A673 (cell line): ENCODE results near the gene DLGAP1.

Experiments
- EZH2 ChIP-seq: fragments of 200-600 bp; sonication (generic); IDR thresholded peaks from 2 replicates; pipeline ENCODE4 v1.6.1; 2017; ENCODE audit warnings: borderline replicate concordance, low read depth, mild to moderate bottlenecking, mixed read lengths, antibody characterized with exemption, low read length; ENCODE audit not compliant: poor library complexity, severe bottlenecking
- TF ChIP-seq, protein P1 (sequence below): fragments of 300-800, 200-600 bp; sonication (generic); conservative IDR thresholded peaks from 2 replicates; pipeline ENCODE4 v1.5.1; 2017; ENCODE audit warnings: low read depth, mild to moderate bottlenecking, antibody characterized with exemption, low read length, moderate library complexity, mixed read lengths

DNA sequence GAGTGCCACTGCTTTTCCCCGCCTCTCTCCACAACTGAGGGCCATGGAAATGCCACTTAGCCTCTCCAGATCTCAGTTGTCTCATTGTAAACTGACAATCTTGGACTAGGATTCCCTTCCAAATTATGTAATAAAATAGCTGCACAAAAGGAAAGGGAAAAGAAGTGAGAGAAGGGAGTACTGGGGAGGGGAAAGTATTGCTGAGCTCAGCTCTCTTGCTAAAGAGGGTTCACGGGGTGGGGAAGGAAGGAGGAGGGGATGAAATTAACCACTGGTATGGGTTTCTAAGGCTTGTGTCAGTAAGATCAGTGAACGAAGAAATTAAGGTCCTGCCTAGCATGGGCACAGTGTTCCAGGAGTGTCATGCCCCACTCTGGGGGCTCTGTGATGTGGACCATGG lies 587.9 kb downstream of the DLGAP1 start:
- TF ChIP-seq, protein P1, sequence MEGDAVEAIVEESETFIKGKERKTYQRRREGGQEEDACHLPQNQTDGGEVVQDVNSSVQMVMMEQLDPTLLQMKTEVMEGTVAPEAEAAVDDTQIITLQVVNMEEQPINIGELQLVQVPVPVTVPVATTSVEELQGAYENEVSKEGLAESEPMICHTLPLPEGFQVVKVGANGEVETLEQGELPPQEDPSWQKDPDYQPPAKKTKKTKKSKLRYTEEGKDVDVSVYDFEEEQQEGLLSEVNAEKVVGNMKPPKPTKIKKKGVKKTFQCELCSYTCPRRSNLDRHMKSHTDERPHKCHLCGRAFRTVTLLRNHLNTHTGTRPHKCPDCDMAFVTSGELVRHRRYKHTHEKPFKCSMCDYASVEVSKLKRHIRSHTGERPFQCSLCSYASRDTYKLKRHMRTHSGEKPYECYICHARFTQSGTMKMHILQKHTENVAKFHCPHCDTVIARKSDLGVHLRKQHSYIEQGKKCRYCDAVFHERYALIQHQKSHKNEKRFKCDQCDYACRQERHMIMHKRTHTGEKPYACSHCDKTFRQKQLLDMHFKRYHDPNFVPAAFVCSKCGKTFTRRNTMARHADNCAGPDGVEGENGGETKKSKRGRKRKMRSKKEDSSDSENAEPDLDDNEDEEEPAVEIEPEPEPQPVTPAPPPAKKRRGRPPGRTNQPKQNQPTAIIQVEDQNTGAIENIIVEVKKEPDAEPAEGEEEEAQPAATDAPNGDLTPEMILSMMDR = no peak
- TF ChIP-seq EZH2 = no peak
